Colonic mucosa (tissue), 4 donors: Measurements from ENCODE around the gene DDR1. TPM values are rescaled to one million over a fixed set of nuclear protein-coding genes. Genes with fewer than 3 reads are reported as not detected.

Experiments
- DNase-seq: peaks from one replicate; pipeline ENCODE4 v3.0.0-alpha.2; 2020
- H3K27ac ChIP-seq: fragments of 200-600 bp; one replicate; pipeline ENCODE4 v1.8.0; 2021
- H3K27me3 ChIP-seq: fragments of 200-600 bp; one replicate; pipeline ENCODE4 v1.8.0; 2021
- H3K36me3 ChIP-seq: fragments of 200-600 bp; one replicate; pipeline ENCODE4 v1.8.0; 2021
- H3K4me1 ChIP-seq: fragments of 200-600 bp; one replicate; pipeline ENCODE4 v1.8.0; 2021; ENCODE audit warnings: mild to moderate bottlenecking
- H3K4me3 ChIP-seq: fragments of 200-600 bp; one replicate; pipeline ENCODE4 v1.8.0; 2021
- H3K9ac ChIP-seq, 2 donors: one replicate each; pipeline ENCODE4 v1.7.0; 2013; ENCODE audit warnings: control low read depth in 2 of 2, low read depth in 2 of 2, low read length in 2 of 2
- H3K9me3 ChIP-seq: fragments of 200-600 bp; one replicate; pipeline ENCODE4 v1.8.0; 2021
- CTCF ChIP-seq: fragments of 200-600 bp; IDR thresholded peaks from one replicate; pipeline ENCODE4 v1.8.0; 2022; ENCODE audit warnings: antibody characterized with exemption, mild to moderate bottlenecking
- intact Hi-C: fragments of 100-400 bp; cut with DNase I; formaldehyde crosslinking; loops from one replicate; pipeline ENCODE4 v1.14.1; 2022
- total RNA-seq, 2 donors: library from RNA; stranded (reverse); fragmentation: NEBNext Ultra II Directional in 1 of 2; extraction: Animal tissue kit (Norgen Biotek cat#: 25700) in 1 of 2; gene quantifications; one replicate each; pipeline ENCODE4 v1.2.1, GENCODE V29; 2021
- donor health status: healthy.
- donor health status: DM: no; HTN: no; CAD: no.
- donor health status: DM: no; HTN: no; CAD: no.

DDR1 gene
- total RNA-seq, 2 donors from 2014 or later, result 261 to 267 TPM

- no peak overlapping the region for H3K27ac ChIP-seq
- no peak overlapping the region for H3K4me3 ChIP-seq
- H3K9me3 ChIP-seq, result no peaks in the 10 kb centered on the region
- no peaks in the 10 kb centered on the region for H3K27me3 ChIP-seq
- no peaks in the 10 kb centered on the region for H3K4me1 ChIP-seq
- no peak for DNase-seq
- H3K36me3 ChIP-seq, result no peaks in the 10 kb centered on the region
- no peak overlapping the region for H3K9ac ChIP-seq
- TF ChIP-seq CTCF, result no peak
- intact Hi-C loops, result no loop called here
These were observed 42.4 kb upstream of the DDR1 start for GRCh38 chr6:30841644-30842504.

GRCh38 chr6:30842754-30843610 lies 41.3 kb upstream of the DDR1 start:
- H3K9ac ChIP-seq, result no peak overlapping the region
- no peak for DNase-seq
- intact Hi-C loops, result no loop called here
- no peaks in the 10 kb centered on the region for H3K27me3 ChIP-seq
- no peak overlapping the region for H3K4me3 ChIP-seq
- no peaks in the 10 kb centered on the region for H3K9me3 ChIP-seq
- no peaks in the 10 kb centered on the region for H3K36me3 ChIP-seq
- H3K4me1 ChIP-seq, result no peaks in the 10 kb centered on the region
- TF ChIP-seq CTCF, result no peak
- no peak overlapping the region for H3K27ac ChIP-seq

GRCh38 chr6:30843611-30843998 lies 40.7 kb upstream of the DDR1 start:
- no peaks in the 10 kb centered on the region for H3K27me3 ChIP-seq
- no peak for DNase-seq
- no peaks in the 10 kb centered on the region for H3K36me3 ChIP-seq
- no peaks in the 10 kb centered on the region for H3K4me1 ChIP-seq
- H3K4me3 ChIP-seq, result no peak overlapping the region
- H3K9me3 ChIP-seq, result no peaks in the 10 kb centered on the region
- H3K9ac ChIP-seq, result no peak overlapping the region
- TF ChIP-seq CTCF, result no peak
- intact Hi-C loops, result no loop called here
- H3K27ac ChIP-seq, result no peak overlapping the region

GRCh38 chr6:30844118-30844535 lies 40.2 kb upstream of the DDR1 start:
- H3K9me3 ChIP-seq, result no peaks in the 10 kb centered on the region
- no peaks in the 10 kb centered on the region for H3K27me3 ChIP-seq
- no peak overlapping the region for H3K9ac ChIP-seq
- no peaks in the 10 kb centered on the region for H3K36me3 ChIP-seq
- H3K4me1 ChIP-seq, result no peaks in the 10 kb centered on the region
- H3K27ac ChIP-seq, result no peak overlapping the region
- TF ChIP-seq CTCF, result no peak
- H3K4me3 ChIP-seq, result no peak overlapping the region
- no peak for DNase-seq
- intact Hi-C loops, result no loop called here

GRCh38 chr6:30845183-30845582 lies 39.1 kb upstream of the DDR1 start:
- Histone ChIP-seq H3K4me1 (no peaks in the 10 kb centered on the region), H3K4me3 (no peak overlapping the region)
- DNase-seq, result no peak

More at GRCh38 chr6:30845183-30845582, 39.1 kb upstream of the DDR1 start:
- H3K9ac ChIP-seq, result no peak overlapping the region
- H3K9me3 ChIP-seq, result no peaks in the 10 kb centered on the region
- H3K27me3 ChIP-seq, result no peaks in the 10 kb centered on the region
- H3K36me3 ChIP-seq, result no peaks in the 10 kb centered on the region
- H3K27ac ChIP-seq, result no peak overlapping the region
- intact Hi-C loops, result no loop called here
- TF ChIP-seq CTCF, result no peak
